PC-9 (cell line): ENCODE measurements around the gene SCRT2. TPM values are rescaled to one million over a fixed set of nuclear protein-coding genes. Genes with fewer than 3 reads are reported as not detected.

ENCODE experiments used
- BruUV-seq: library from RNA; stranded (reverse); fragments of 400-500 nt; replicated peaks from 2 replicates; lab custom pipeline; 2021; lab: Mats Ljungman, UMichigan
- CTCF ChIA-PET: fragments of 300-600 bp; sonication (Branson Sonifier 250); formaldehyde crosslinking; loops from one replicate; lab custom pipeline; 2022; ENCODE audit warnings: antibody characterized with exemption; lab: Charles Lee
- POLR2A ChIA-PET: fragments of 300-600 bp; sonication (Branson Sonifier 250); formaldehyde crosslinking; loops from one replicate; lab custom pipeline; 2022; ENCODE audit warnings: antibody characterized with exemption; ENCODE audit not compliant: unreplicated experiment; lab: Charles Lee
- DNase-seq, 2 experiments: peaks; one replicate each; pipeline versions ENCODE4 v3.0.0 to v3.0.0-alpha.2; 2015 to 2022; ENCODE audit warnings: mixed read lengths in 1 of 2
- H2AFZ ChIP-seq: fragments of 200-600 bp; sonication (generic); 2 replicates; pipeline ENCODE4 v1.8.1; 2017; ENCODE audit warnings: antibody characterized with exemption
- H3F3A ChIP-seq: fragments of 200-600 bp; sonication (generic); 2 replicates; pipeline ENCODE4 v1.8.1; 2017; ENCODE audit warnings: antibody characterized with exemption, mild to moderate bottlenecking, low read depth; ENCODE audit not compliant: insufficient read depth
- H3K27ac ChIP-seq: fragments of 200-600 bp; sonication (generic); 2 replicates; pipeline ENCODE4 v1.6.1; 2016; ENCODE audit warnings: mixed run types
- H3K27me3 ChIP-seq: fragments of 200-600 bp; sonication (generic); 2 replicates; pipeline ENCODE4 v1.6.1; 2016; ENCODE audit warnings: low read depth, mixed run types; ENCODE audit not compliant: insufficient read depth
- H3K36me3 ChIP-seq: fragments of 200-600 bp; sonication (generic); 2 replicates; pipeline ENCODE4 v1.6.1; 2016; ENCODE audit warnings: low read depth, mixed run types
- H3K4me1 ChIP-seq: fragments of 200-600 bp; sonication (generic); replicated peaks from 2 replicates; pipeline ENCODE4 v1.6.1; 2016; ENCODE audit warnings: mixed run types; ENCODE audit not compliant: insufficient read depth
- H3K4me2 ChIP-seq: fragments of 200-600 bp; sonication (generic); 2 replicates; pipeline ENCODE4 v1.6.1; 2017; ENCODE audit warnings: mixed run types
- H3K4me3 ChIP-seq: fragments of 200-600 bp; sonication (generic); 2 replicates; pipeline ENCODE4 v1.6.1; 2016; ENCODE audit warnings: mixed run types
- H3K79me2 ChIP-seq: fragments of 200-600 bp; sonication (generic); 2 replicates; pipeline ENCODE4 v1.6.1; 2017; ENCODE audit warnings: low read depth, mixed run types
- H3K9me2 ChIP-seq: fragments of 200-600 bp; sonication (generic); 2 replicates; pipeline ENCODE4 v1.8.1; 2017; ENCODE audit warnings: mild to moderate bottlenecking; ENCODE audit not compliant: insufficient read depth
- H3K9me3 ChIP-seq: fragments of 200-600 bp; sonication (generic); 2 replicates; pipeline ENCODE4 v1.8.1; 2016; ENCODE audit warnings: low read depth; ENCODE audit not compliant: insufficient read depth
- H4K20me1 ChIP-seq: fragments of 200-600 bp; sonication (generic); 2 replicates; pipeline ENCODE4 v1.8.1; 2017; ENCODE audit not compliant: insufficient read depth
- CTCF ChIP-seq: fragments of 200-600 bp; sonication (generic); conservative IDR thresholded peaks from 2 replicates; pipeline ENCODE4 v1.6.1; 2017; ENCODE audit warnings: mixed run types, antibody characterized with exemption, mild to moderate bottlenecking, moderate library complexity
- EZH2 ChIP-seq: fragments of 200-600 bp; sonication (generic); IDR thresholded peaks from 2 replicates; pipeline ENCODE4 v1.8.0; 2017; ENCODE audit warnings: antibody characterized with exemption, low read depth
- intact Hi-C: fragments of 100-400 bp; cut with micrococcal nuclease; formaldehyde crosslinking; loops from one replicate; pipeline ENCODE4 v1.10.0; 2022; ENCODE audit not compliant: unreplicated experiment
- total RNA-seq: library from RNA; stranded (reverse); gene quantifications from 2 replicates; pipeline ENCODE4 v1.2.3, GENCODE V29; 2021

SCRT2 gene
- total RNA-seq, 1 experiment from 2014 or later: not detected

GRCh38 chr20:651713-652614, 23.6 kb downstream of the SCRT2 start:
- Histone ChIP-seq H2AFZ (no peak overlapping the region), H3K9me3 (no peaks in the 10 kb centered on the region), H3F3A (peaks cover 34% of the 10 kb centered on the region; the same call in 1 of the 2 replicates), H3K27ac (peak overlapping the region; percentile 86), H3K4me2 (peak overlapping the region; percentile 80), H3K4me1 (peaks cover 31% of the 10 kb centered on the region), H3K9me2 (no peaks in the 10 kb centered on the region), H3K36me3 (peaks cover 33% of the 10 kb centered on the region), H4K20me1 (peaks cover 54% of the 10 kb centered on the region), H3K79me2 (peaks cover 66% of the 10 kb centered on the region), H3K27me3 (no peaks in the 10 kb centered on the region), H3K4me3 (peak overlapping the region; percentile 94)
- ChIA-PET POLR2A (no interaction called here), CTCF (interaction anchor here (0.6 kb wide), 1 partner anchor 15 kb away, joined by 4 read pairs; no protein-coding TSS in a partner anchor)
- intact Hi-C loops: loop anchor here (5.0 to 10.0 kb wide), 3 partner anchors 85 to 823 kb away; partner anchors contain the start of gene SOX12
- TSS peak; percentile 32 for BruUV-seq
- TF ChIP-seq EZH2 (no peak), CTCF (no peak)
- DNase-seq: no peak

DNA sequence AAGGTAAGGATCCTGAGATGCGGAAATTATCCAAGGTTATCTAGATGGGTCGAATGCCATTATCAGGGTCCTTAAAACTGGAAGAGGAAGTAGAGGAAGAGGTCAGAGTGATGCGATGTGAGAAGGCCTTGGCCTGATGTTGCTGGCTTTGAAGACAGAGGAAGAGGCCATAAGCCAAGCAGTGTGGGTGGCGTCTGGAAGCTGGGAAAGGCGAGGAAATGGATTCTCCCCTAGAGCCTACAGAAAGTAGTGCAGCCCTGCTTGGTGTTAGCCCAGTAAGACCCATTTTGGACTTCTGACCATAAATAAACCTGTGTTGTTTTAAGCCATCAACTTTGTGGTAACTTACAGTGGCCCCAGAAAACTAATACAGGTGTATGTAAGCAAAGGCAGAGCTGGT, 24.6 kb downstream of the SCRT2 start:
- Histone ChIP-seq H3K4me2 (peak overlapping the region; percentile 80), H3K36me3 (peaks cover 38% of the 10 kb centered on the region), H3K79me2 (peaks cover 67% of the 10 kb centered on the region), H4K20me1 (peaks cover 64% of the 10 kb centered on the region), H3K27me3 (no peaks in the 10 kb centered on the region), H3K9me2 (no peaks in the 10 kb centered on the region), H3F3A (peaks cover 42% of the 10 kb centered on the region; the same call in 1 of the 2 replicates), H3K4me3 (peak overlapping the region; percentile 94; the same call in 1 of the 2 replicates), H2AFZ (no peak overlapping the region), H3K9me3 (no peaks in the 10 kb centered on the region), H3K4me1 (peaks cover 31% of the 10 kb centered on the region), H3K27ac (no peak overlapping the region)
- BruUV-seq: no TSS peak
- intact Hi-C loops: loop anchor here (5.0 to 10.0 kb wide), 3 partner anchors 86 to 824 kb away; partner anchors contain the start of gene SOX12
- DNase-seq: no peak
- POLR2A ChIA-PET: interaction anchor here (0.7 kb wide), 1 partner anchor 17 kb away, joined by 5 read pairs; no protein-coding TSS in a partner anchor
- TF ChIP-seq EZH2 (no peak), CTCF (0 out of 2 replicates have a peak, but pooled peaks have one; percentile 20)
- CTCF ChIA-PET: interaction anchor here (0.5 kb wide), 1 partner anchor 80 kb away, joined by 3 read pairs; no protein-coding TSS in a partner anchor

DNA sequence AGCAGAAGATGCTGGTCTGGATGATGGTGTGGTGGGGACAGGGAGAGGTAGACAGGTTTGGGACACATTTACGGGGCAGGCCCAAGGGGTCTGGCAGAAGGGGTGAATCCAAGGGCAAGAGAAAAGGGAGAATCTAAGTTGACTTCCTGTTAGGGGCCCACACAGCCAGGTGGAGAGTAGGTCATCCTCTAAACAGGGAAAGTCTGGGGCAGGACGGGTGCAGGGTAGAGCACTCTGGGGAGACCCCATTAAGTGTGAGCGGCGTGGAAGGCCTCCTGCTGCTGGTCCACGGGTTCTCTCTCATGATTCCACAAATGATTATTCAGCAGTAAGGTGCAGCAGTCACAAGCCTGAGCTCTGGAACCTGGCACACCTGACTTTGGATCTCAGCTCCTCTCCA, 25.3 kb downstream of the SCRT2 start:
- Histone ChIP-seq H3K27me3 (no peaks in the 10 kb centered on the region), H4K20me1 (peaks cover 68% of the 10 kb centered on the region), H3K4me2 (peak overlapping the region; percentile 80), H3K9me3 (no peaks in the 10 kb centered on the region), H3K4me1 (peaks cover 31% of the 10 kb centered on the region), H3K4me3 (no peak overlapping the region), H3K9me2 (no peaks in the 10 kb centered on the region), H3F3A (peaks cover 47% of the 10 kb centered on the region; the same call in 1 of the 2 replicates), H3K36me3 (peaks cover 38% of the 10 kb centered on the region), H2AFZ (no peak overlapping the region), H3K79me2 (peaks cover 70% of the 10 kb centered on the region), H3K27ac (no peak overlapping the region)
- intact Hi-C loops: loop anchor here (5.0 to 10.0 kb wide), 3 partner anchors 87 to 825 kb away; partner anchors contain the start of gene SOX12
- BruUV-seq: no TSS peak
- ChIA-PET CTCF (no interaction called here), POLR2A (interaction anchor here (0.7 kb wide), 1 partner anchor 17 kb away, joined by 5 read pairs; no protein-coding TSS in a partner anchor)
- DNase-seq: no peak
- no peak for TF ChIP-seq EZH2
- TF ChIP-seq CTCF: no peak
